ENCODE measurements around the gene SIVA1.

SIVA1 gene

GRCh38 chr14:104786091-104786586, 33.2 kb downstream of the SIVA1 start:
- H3K27me3 Mint-ChIP-seq = no peaks in the 10 kb centered on the region
- H3K9me3 Mint-ChIP-seq (ENCODE audit: low read depth) = no peaks in the 10 kb centered on the region
- peaks cover 13% of the 10 kb centered on the region for H3K4me1 Mint-ChIP-seq (ENCODE audit: low read depth)
- H3K4me3 Mint-ChIP-seq = no peak overlapping the region
- H3K36me3 Mint-ChIP-seq = no peaks in the 10 kb centered on the region
- H3K27ac Mint-ChIP-seq = no peak overlapping the region

- Mint-ChIP-seq H3K27me3 (no peaks in the 10 kb centered on the region), H3K4me3 (no peak overlapping the region), H3K4me1 (ENCODE audit: low read depth) (peaks cover 16% of the 10 kb centered on the region), H3K27ac (no peak overlapping the region), H3K36me3 (no peaks in the 10 kb centered on the region), H3K9me3 (ENCODE audit: low read depth) (no peaks in the 10 kb centered on the region)
Measured at GRCh38 chr14:104786726-104787675, 34.1 kb downstream of the SIVA1 start.

- H3K27ac Mint-ChIP-seq = no peak overlapping the region
- peaks cover 17% of the 10 kb centered on the region for H3K4me1 Mint-ChIP-seq (ENCODE audit: low read depth)
- H3K9me3 Mint-ChIP-seq (ENCODE audit: low read depth) = no peaks in the 10 kb centered on the region
- H3K4me3 Mint-ChIP-seq = no peak overlapping the region
- H3K36me3 Mint-ChIP-seq = no peaks in the 10 kb centered on the region
- no peaks in the 10 kb centered on the region for H3K27me3 Mint-ChIP-seq
Measured at GRCh38 chr14:104787736-104788135, 34.8 kb downstream of the SIVA1 start.

- H3K36me3 Mint-ChIP-seq = no peaks in the 10 kb centered on the region
- H3K27ac Mint-ChIP-seq = no peak overlapping the region
- H3K4me1 Mint-ChIP-seq (ENCODE audit: low read depth) = peaks cover 22% of the 10 kb centered on the region
- no peak overlapping the region for H3K4me3 Mint-ChIP-seq
- H3K9me3 Mint-ChIP-seq (ENCODE audit: low read depth) = no peaks in the 10 kb centered on the region
- no peaks in the 10 kb centered on the region for H3K27me3 Mint-ChIP-seq
Measured at GRCh38 chr14:104788161-104788818, 35.3 kb downstream of the SIVA1 start.

- peaks cover 30% of the 10 kb centered on the region for H3K4me1 Mint-ChIP-seq (ENCODE audit: low read depth)
Measured at GRCh38 chr14:104788873-104789663, 36.1 kb downstream of the SIVA1 start.

GRCh38 chr14:104789752-104790743, 37.1 kb downstream of the SIVA1 start:
- H3K4me3 Mint-ChIP-seq = no peak overlapping the region
- H3K9me3 Mint-ChIP-seq (ENCODE audit: low read depth) = no peaks in the 10 kb centered on the region
- no peak overlapping the region for H3K27ac Mint-ChIP-seq
- no peaks in the 10 kb centered on the region for H3K36me3 Mint-ChIP-seq
- H3K27me3 Mint-ChIP-seq = no peaks in the 10 kb centered on the region
- peaks cover 36% of the 10 kb centered on the region for H3K4me1 Mint-ChIP-seq (ENCODE audit: low read depth)

More at GRCh38 chr14:104788873-104789663, 36.1 kb downstream of the SIVA1 start:
- H3K27ac Mint-ChIP-seq = no peak overlapping the region
- H3K9me3 Mint-ChIP-seq (ENCODE audit: low read depth) = no peaks in the 10 kb centered on the region
- H3K4me3 Mint-ChIP-seq = no peak overlapping the region
- no peaks in the 10 kb centered on the region for H3K27me3 Mint-ChIP-seq
- H3K36me3 Mint-ChIP-seq = no peaks in the 10 kb centered on the region

- no peak overlapping the region for H3K27ac Mint-ChIP-seq
- no peak overlapping the region for H3K4me3 Mint-ChIP-seq
- H3K27me3 Mint-ChIP-seq = no peaks in the 10 kb centered on the region
- no peaks in the 10 kb centered on the region for H3K9me3 Mint-ChIP-seq (ENCODE audit: low read depth)
- H3K4me1 Mint-ChIP-seq (ENCODE audit: low read depth) = peaks cover 37% of the 10 kb centered on the region
- no peaks in the 10 kb centered on the region for H3K36me3 Mint-ChIP-seq
Measured at GRCh38 chr14:104791425-104791824, 38.5 kb downstream of the SIVA1 start.

GRCh38 chr14:104792101-104792884, 39.3 kb downstream of the SIVA1 start:
- H3K9me3 Mint-ChIP-seq (ENCODE audit: low read depth) = no peaks in the 10 kb centered on the region
- no peak overlapping the region for H3K27ac Mint-ChIP-seq
- H3K27me3 Mint-ChIP-seq = no peaks in the 10 kb centered on the region
- peaks cover 35% of the 10 kb centered on the region for H3K4me1 Mint-ChIP-seq (ENCODE audit: low read depth)
- no peaks in the 10 kb centered on the region for H3K36me3 Mint-ChIP-seq
- H3K4me3 Mint-ChIP-seq = no peak overlapping the region

- peaks cover 33% of the 10 kb centered on the region for H3K4me1 Mint-ChIP-seq (ENCODE audit: low read depth)
- no peaks in the 10 kb centered on the region for H3K36me3 Mint-ChIP-seq
- peak overlapping the region; percentile 91 for H3K4me3 Mint-ChIP-seq
- no peaks in the 10 kb centered on the region for H3K27me3 Mint-ChIP-seq
- no peaks in the 10 kb centered on the region for H3K9me3 Mint-ChIP-seq (ENCODE audit: low read depth)
- H3K27ac Mint-ChIP-seq = no peak overlapping the region
Measured at GRCh38 chr14:104792945-104793702, 40.2 kb downstream of the SIVA1 start.

GRCh38 chr14:104793703-104793959, 40.7 kb downstream of the SIVA1 start:
- peak overlapping the region; percentile 91 for H3K4me3 Mint-ChIP-seq
- no peaks in the 10 kb centered on the region for H3K36me3 Mint-ChIP-seq
- no peaks in the 10 kb centered on the region for H3K9me3 Mint-ChIP-seq (ENCODE audit: low read depth)
- H3K4me1 Mint-ChIP-seq (ENCODE audit: low read depth) = peaks cover 37% of the 10 kb centered on the region
- H3K27me3 Mint-ChIP-seq = no peaks in the 10 kb centered on the region
- peak overlapping the region; percentile 54 for H3K27ac Mint-ChIP-seq

- Mint-ChIP-seq H3K27me3 (no peaks in the 10 kb centered on the region), H3K36me3 (no peaks in the 10 kb centered on the region), H3K4me3 (peak overlapping the region; percentile 91), H3K4me1 (ENCODE audit: low read depth) (peaks cover 39% of the 10 kb centered on the region), H3K9me3 (ENCODE audit: low read depth) (no peaks in the 10 kb centered on the region), H3K27ac (peak overlapping the region; percentile 83)
Measured at GRCh38 chr14:104794099-104794498, 41.2 kb downstream of the SIVA1 start.

- no peaks in the 10 kb centered on the region for H3K9me3 Mint-ChIP-seq (ENCODE audit: low read depth)
- H3K36me3 Mint-ChIP-seq = no peaks in the 10 kb centered on the region
- no peaks in the 10 kb centered on the region for H3K27me3 Mint-ChIP-seq
- peak overlapping the region; percentile 91 for H3K4me3 Mint-ChIP-seq
- peaks cover 41% of the 10 kb centered on the region for H3K4me1 Mint-ChIP-seq (ENCODE audit: low read depth)
- H3K27ac Mint-ChIP-seq = peak overlapping the region; percentile 83
Measured at GRCh38 chr14:104794631-104794992, 41.7 kb downstream of the SIVA1 start.

All from activated naive CD8-positive, alpha-beta T cell (primary cell).